K562 (cell line): ENCODE data around the gene DNAJC9. TPM values are rescaled to one million over a fixed set of nuclear protein-coding genes. Genes with fewer than 3 reads are reported as not detected.

Experiments used
- CAMTA2 ChIP-seq: fragments of 250-450 bp; sonication (Bioruptor Pico); conservative IDR thresholded peaks from 2 replicates; pipeline ENCODE4 v1.5.1; 2022
- EWSR1 ChIP-seq: fragments of 450-650 bp; IDR thresholded peaks from 2 replicates; pipeline ENCODE4 v1.6.1; 2018; ENCODE audit warnings: borderline replicate concordance, mild to moderate bottlenecking, low read depth, moderate library complexity; ENCODE audit not compliant: partially characterized antibody
- FOXO4 ChIP-seq: fragments of 450-650 bp; formaldehyde crosslinking; IDR thresholded peaks from 2 replicates; pipeline ENCODE4 v1.4.0; 2020; ENCODE audit warnings: mild to moderate bottlenecking, moderate library complexity
- PBX2 ChIP-seq, 2 experiments: IDR thresholded peaks in 1 of 2; conservative IDR thresholded peaks in 1 of 2; 2 replicates each; pipeline ENCODE4 v1.6.1; 2016; ENCODE audit warnings: low read depth in 2 of 2, mild to moderate bottlenecking in 1 of 2, missing compliant biosample characterization in 1 of 2, missing genetic modification characterization in 1 of 2, moderate library complexity in 1 of 2
- SAP30 ChIP-seq: fragments of 200-600 bp; sonication (generic); IDR thresholded peaks from 2 replicates; pipeline ENCODE4 v1.6.1; 2012; ENCODE audit warnings: borderline replicate concordance, low read depth, mild to moderate bottlenecking, moderate library complexity, low read length, control low read depth, inconsistent platforms; ENCODE audit not compliant: insufficient read depth, poor library complexity, severe bottlenecking
- SMAD2 ChIP-seq: fragments of 150-350 bp; IDR thresholded peaks from 2 replicates; pipeline ENCODE4 v1.6.1; 2014; ENCODE audit warnings: low read depth, mild to moderate bottlenecking, low read length
- THRAP3 ChIP-seq: fragments of 450-650 bp; IDR thresholded peaks from 2 replicates; pipeline ENCODE4 v1.6.1; 2016; ENCODE audit warnings: mild to moderate bottlenecking, inconsistent platforms, borderline replicate concordance
- TSC22D4 ChIP-seq: fragments of 450-650 bp; IDR thresholded peaks from 2 replicates; pipeline ENCODE4 v1.6.1; 2016; ENCODE audit warnings: missing genetic modification characterization, missing biosample characterization, control low read depth
- ZBTB17 ChIP-seq: fragments of 450-650 bp; formaldehyde crosslinking; IDR thresholded peaks from 2 replicates; pipeline ENCODE4 v1.4.0; 2020; ENCODE audit warnings: mild to moderate bottlenecking
- ZBTB26 ChIP-seq: fragments of 450-650 bp; formaldehyde crosslinking; IDR thresholded peaks from 2 replicates; pipeline ENCODE4 v1.4.0; 2022; ENCODE audit warnings: missing genetic modification characterization
- ZNF140 ChIP-seq: fragments of 250-450 bp; sonication (Bioruptor Pico); IDR thresholded peaks from 2 replicates; pipeline ENCODE4 v1.8.0; 2021; ENCODE audit warnings: moderate library complexity, mild to moderate bottlenecking, inconsistent platforms
- ZNF24 ChIP-seq: fragments of 450-650 bp; IDR thresholded peaks from 2 replicates; pipeline ENCODE4 v1.6.1; 2016
- ZNF318 ChIP-seq, 2 experiments: fragments of 450-650 bp; IDR thresholded peaks; 2 replicates each; pipeline ENCODE4 v1.6.1; 2016; ENCODE audit warnings: mild to moderate bottlenecking in 2 of 2, borderline replicate concordance in 1 of 2, low read depth in 1 of 2, moderate library complexity in 1 of 2
- polyA plus RNA-seq, 8 experiments: library from polyadenylated mRNA; depleted of rRNA in 4 of 8; stranded (reverse) in 5 of 8; unstranded in 3 of 8; fragments of >200 nt; fragmentation: Nextera tagmentation in 2 of 8; fragmentation: Illumina TruSeq in 1 of 8; extraction: Ambion mirVana in 2 of 8; extraction: Trizol in 1 of 8; gene quantifications; 2 replicates each; pipeline versions ENCODE4 v1.2.1 to v1.2.3, GENCODE V29; 2011 to 2014; ENCODE audit warnings: inconsistent platforms in 1 of 8, missing spikeins in 1 of 8
- total RNA-seq, 7 experiments: library from RNA; depleted of rRNA in 6 of 7; stranded (reverse); fragments of >200 nt in 6 of 7; fragmentation: Illumina TruSeq in 2 of 7; extraction: Trizol in 2 of 7; gene quantifications; 2 replicates each; pipeline versions ENCODE4 v1.2.1 to v1.2.3, GENCODE V29; 2011 to 2021; ENCODE audit warnings: low replicate concordance in 1 of 7

The DNAJC9 gene
- total and polyA plus RNA-seq, 9 of the 15 experiments (the other 6 are each of a cell fraction or from before 2014, with no cell fraction given), result 66.7 to 133 (median 102) TPM

- TF ChIP-seq ZNF318 (IDR thresholded peaks at IDR 0.05; ENCODE audit: borderline replicate concordance in 1 of 2, low read depth in 1 of 2) (no peak), FOXO4 (CRISPR knock-in tag) (no peak), SMAD2 (no peak), CAMTA2 (no peak), ZNF140 (no peak), ZBTB17 (CRISPR knock-in tag) (no peak), PBX2 (CRISPR knock-in tag; IDR thresholded peaks at IDR 0.05; ENCODE audit: low read depth) (peak; percentile 43; the same call in 1 of the 2 replicates), PBX2 (tag; conservative IDR thresholded peaks at IDR 0.05; ENCODE audit: low read depth) (peak; percentile 93), ZBTB26 (CRISPR knock-in tag) (no peak), TSC22D4 (tag) (no peak), SAP30 (no peak), ZNF24 (no peak), EWSR1 (no peak), THRAP3 (no peak)
Measured at GRCh38 chr10:73244866-73245477, 2.1 kb downstream of the DNAJC9 start (continued).
